Upper lobe of right lung (tissue), 1 donor: ENCODE measurements around the gene C7orf57. TPM values are rescaled to one million over a fixed set of nuclear protein-coding genes. Genes with fewer than 3 reads are reported as not detected.
"Not testable (repeated sequence)": the region's sequence is repeated elsewhere in the genome, so short reads cannot be mapped to it uniquely, and the experiment has no call there.

ENCODE experiments used
- ATAC-seq: fragments of 200-7000 bp; cut with Tn5 transposase; one replicate; pipeline ENCODE4 v1.9.1; 2020; ENCODE audit warnings: mild to moderate bottlenecking, moderate library complexity
- DNase-seq: peaks from one replicate; pipeline ENCODE4 v3.0.0-alpha.2; 2020
- H3K27ac ChIP-seq: fragments of 200-600 bp; one replicate; pipeline ENCODE4 v1.8.0; 2022
- H3K27me3 ChIP-seq: fragments of 200-600 bp; one replicate; pipeline ENCODE4 v1.8.0; 2022; ENCODE audit warnings: mild to moderate bottlenecking
- H3K36me3 ChIP-seq: fragments of 200-600 bp; one replicate; pipeline ENCODE4 v1.8.0; 2022
- H3K4me1 ChIP-seq: fragments of 200-600 bp; one replicate; pipeline ENCODE4 v1.8.0; 2022
- H3K4me3 ChIP-seq: fragments of 200-600 bp; one replicate; pipeline ENCODE4 v1.8.0; 2022; ENCODE audit warnings: mild to moderate bottlenecking
- H3K9me3 ChIP-seq: fragments of 200-600 bp; one replicate; pipeline ENCODE4 v1.8.0; 2022
- intact Hi-C: fragments of 100-400 bp; cut with DNase I; formaldehyde crosslinking; loops from one replicate; pipeline ENCODE4 v1.11.0; 2022
- total RNA-seq: library from RNA; stranded (reverse); fragmentation: NEBNext Ultra II Directional; extraction: Animal tissue kit (Norgen Biotek cat#: 25700); gene quantifications from one replicate; pipeline ENCODE4 v1.2.1, GENCODE V29; 2021
- TF ChIP-seq, protein P1 (sequence below): fragments of 200-600 bp; IDR thresholded peaks from one replicate; pipeline ENCODE4 v1.8.0; 2022; ENCODE audit warnings: antibody characterized with exemption
- donor health status: DM: no; HTN: yes; CAD: no; lungs with severe emphysema.

The C7orf57 gene
- total RNA-seq, 1 donor from 2014 or later, result not detected

DNA sequence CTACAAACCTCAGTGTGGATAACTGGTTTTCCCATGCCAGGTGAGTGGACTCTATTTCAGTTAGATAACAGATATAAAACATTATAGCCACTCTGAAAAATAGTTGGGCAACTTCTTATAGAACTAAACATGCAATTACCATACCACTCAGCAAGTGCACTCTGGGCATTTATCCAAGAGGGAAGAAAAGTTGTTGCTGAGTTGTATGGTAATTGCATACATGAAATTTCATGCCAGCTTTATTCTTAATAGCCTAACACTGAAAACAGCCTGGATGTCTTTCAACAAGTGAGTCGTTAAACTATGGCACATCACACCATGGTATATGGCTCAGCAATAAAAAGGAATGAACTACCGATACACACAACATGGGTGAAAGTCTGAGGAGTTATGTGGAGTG lies 43.1 kb downstream of the C7orf57 start:
- Histone ChIP-seq H3K4me1 (no peaks in the 10 kb centered on the region), H3K9me3 (no peaks in the 10 kb centered on the region), H3K27me3 (no peaks in the 10 kb centered on the region), H3K27ac (no peak overlapping the region), H3K4me3 (no peak overlapping the region), H3K36me3 (no peaks in the 10 kb centered on the region)
- ATAC-seq, result no peak
- TF ChIP-seq, protein P1, sequence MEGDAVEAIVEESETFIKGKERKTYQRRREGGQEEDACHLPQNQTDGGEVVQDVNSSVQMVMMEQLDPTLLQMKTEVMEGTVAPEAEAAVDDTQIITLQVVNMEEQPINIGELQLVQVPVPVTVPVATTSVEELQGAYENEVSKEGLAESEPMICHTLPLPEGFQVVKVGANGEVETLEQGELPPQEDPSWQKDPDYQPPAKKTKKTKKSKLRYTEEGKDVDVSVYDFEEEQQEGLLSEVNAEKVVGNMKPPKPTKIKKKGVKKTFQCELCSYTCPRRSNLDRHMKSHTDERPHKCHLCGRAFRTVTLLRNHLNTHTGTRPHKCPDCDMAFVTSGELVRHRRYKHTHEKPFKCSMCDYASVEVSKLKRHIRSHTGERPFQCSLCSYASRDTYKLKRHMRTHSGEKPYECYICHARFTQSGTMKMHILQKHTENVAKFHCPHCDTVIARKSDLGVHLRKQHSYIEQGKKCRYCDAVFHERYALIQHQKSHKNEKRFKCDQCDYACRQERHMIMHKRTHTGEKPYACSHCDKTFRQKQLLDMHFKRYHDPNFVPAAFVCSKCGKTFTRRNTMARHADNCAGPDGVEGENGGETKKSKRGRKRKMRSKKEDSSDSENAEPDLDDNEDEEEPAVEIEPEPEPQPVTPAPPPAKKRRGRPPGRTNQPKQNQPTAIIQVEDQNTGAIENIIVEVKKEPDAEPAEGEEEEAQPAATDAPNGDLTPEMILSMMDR, result no peak
- intact Hi-C loops, result no loop called here
- DNase-seq, result no peak

DNA sequence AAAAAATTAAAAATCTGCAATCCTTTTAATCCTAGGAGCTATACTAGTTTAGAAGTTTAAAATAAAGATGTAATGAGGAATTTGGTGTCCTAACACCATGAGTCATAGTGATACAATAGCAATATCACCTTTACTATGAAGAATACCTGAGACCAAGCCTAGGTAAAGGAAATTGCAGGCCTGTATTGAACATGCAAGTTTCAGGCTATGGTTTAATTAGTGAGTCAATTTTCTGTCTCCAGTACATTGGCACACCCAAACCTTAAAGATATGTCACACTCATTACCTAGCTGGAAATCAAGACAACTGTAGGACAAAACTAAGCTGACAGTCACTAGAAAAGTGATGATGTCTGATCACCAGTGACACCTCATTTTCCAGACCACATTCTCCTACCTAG lies 47.0 kb downstream of the C7orf57 start:
- DNase-seq, H3K36me3 ChIP-seq, H3K4me3 ChIP-seq, intact Hi-C loops, H3K9me3 ChIP-seq, H3K27me3 ChIP-seq, ATAC-seq, H3K27ac ChIP-seq: not testable (repeated sequence)
- H3K4me1 ChIP-seq, result peaks cover 20% of the 10 kb centered on the region

DNA sequence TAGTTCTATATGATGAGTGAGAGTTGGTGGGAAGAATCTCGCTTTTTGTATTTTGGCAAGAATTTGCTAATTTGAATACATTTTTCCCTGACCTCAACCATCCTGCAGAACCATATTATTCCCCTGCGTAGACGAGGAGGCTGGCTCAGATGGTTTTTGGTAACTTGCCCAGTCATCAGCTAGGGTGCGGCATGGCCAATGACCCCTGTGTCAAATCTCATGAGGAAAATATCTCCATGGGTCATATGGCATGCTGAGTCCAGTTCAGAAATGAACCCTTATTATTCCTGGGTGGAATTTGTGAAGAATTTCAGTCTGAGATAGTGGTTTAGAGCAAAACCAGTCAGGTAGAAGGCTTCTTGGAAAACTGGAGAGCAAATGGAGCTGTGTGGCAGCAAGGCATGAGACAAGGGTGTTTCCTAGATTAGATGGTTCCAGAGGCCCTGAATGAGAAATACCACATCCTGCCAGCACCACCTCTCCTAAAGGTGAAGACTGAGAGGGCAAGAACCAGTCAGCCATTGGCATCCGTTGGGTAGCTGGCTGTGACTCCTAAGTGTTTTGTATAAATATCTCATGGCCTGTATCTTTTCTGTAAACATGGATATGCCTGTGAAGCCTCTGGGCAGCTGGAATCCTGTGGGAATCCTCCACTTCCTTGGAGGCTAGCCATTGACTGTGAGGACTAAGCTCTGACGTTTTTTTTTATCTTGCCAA lies 47.9 kb downstream of the C7orf57 start:
- no peak overlapping the region for H3K27ac ChIP-seq
- intact Hi-C loops, result no loop called here

DNA sequence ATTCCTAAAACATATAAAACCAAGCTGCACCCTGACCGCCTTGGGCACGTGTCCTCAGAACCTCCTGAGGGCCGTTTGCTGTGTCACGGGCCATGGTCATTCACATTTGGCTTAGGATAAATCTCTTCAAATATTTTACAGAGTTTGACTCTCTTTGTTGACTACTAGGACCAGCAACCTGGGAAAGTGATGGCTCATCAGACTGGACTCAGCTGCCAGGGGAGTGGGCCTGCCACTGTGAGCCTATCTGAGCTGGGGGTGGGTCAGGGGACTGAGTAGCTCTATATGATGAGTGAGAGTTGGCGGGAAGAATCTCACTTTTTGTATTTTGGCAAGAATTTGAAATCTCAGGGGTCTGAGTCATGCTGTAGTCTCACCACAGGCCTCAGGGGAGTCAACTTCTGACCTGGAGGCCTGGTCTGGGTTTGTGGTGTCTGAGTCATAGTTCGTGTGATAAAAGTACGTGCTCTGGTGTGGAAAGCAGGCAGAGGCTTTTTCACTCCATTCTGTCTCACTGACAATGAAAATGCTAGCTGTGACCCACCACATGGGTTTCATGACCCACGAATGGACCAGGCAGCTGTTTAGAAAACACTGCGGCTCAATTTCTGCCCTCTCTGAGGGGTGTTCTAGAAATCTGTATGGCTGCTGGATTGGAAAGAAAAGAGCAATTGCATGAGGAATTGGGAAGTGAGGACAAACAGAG lies 49.5 kb downstream of the C7orf57 start:
- ATAC-seq (peak; percentile 21), DNase-seq (no peak)
- intact Hi-C loops, result no loop called here
- Histone ChIP-seq H3K36me3 (no peaks in the 10 kb centered on the region), H3K27ac (peak overlapping the region; percentile 56), H3K9me3 (no peaks in the 10 kb centered on the region), H3K27me3 (no peaks in the 10 kb centered on the region), H3K4me3 (no peak overlapping the region), H3K4me1 (peaks cover 30% of the 10 kb centered on the region)
- TF ChIP-seq, protein P1, result no peak

More for the DNA sequence above, 47.9 kb downstream of the C7orf57 start:
- no peaks in the 10 kb centered on the region for H3K36me3 ChIP-seq
- TF ChIP-seq, protein P1, result no peak
- peaks cover 29% of the 10 kb centered on the region for H3K4me1 ChIP-seq
- no peak overlapping the region for H3K4me3 ChIP-seq
- no peak for DNase-seq
- no peak for ATAC-seq
- no peaks in the 10 kb centered on the region for H3K27me3 ChIP-seq
- no peaks in the 10 kb centered on the region for H3K9me3 ChIP-seq

DNA sequence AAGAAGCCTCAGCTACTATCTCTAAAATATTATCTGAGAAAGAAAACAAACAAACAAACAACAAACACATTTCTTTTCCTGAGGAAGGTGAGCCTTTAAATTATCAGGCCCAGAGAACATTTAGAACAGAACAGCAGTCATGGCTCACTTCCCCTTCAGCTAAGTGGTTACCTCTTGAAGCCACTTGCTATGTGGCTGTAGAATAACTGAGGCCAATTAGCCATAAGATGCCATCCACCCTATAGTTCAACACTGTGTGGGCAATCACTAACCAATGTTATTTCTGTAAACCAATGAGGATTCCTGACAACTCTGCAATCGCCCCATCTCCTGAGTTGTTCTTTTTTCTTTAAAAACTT lies 50.1 kb downstream of the C7orf57 start:
- Histone ChIP-seq H3K4me1 (peaks cover 35% of the 10 kb centered on the region), H3K27me3 (no peaks in the 10 kb centered on the region), H3K27ac (peak overlapping the region; percentile 56), H3K4me3 (no peak overlapping the region), H3K36me3 (no peaks in the 10 kb centered on the region), H3K9me3 (no peaks in the 10 kb centered on the region)
- TF ChIP-seq, protein P1, result no peak
- DNase-seq (no peak), ATAC-seq (no peak)
- intact Hi-C loops, result no loop called here

DNA sequence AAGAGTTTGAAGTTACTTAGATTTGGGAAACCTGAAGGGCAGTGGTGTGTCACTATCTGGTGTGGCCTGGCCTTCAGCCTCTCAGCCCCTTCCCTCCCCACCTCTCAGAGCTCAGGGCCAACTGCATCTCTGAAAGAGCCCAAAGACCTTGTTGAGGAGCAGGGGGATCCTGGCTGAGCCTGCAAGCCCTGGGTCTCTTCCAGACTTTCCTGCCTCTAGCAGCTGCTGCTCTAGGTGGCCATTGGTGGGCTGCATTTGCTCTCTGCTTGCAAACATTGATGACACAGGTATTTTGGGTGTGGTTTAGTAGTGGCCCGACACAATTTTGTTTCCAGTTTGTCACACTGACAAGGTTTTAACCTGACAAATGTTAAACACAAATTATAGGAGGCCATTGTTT lies 50.6 kb downstream of the C7orf57 start:
- intact Hi-C loops, result no loop called here
- H3K4me1 ChIP-seq, result peaks cover 39% of the 10 kb centered on the region
- TF ChIP-seq, protein P1, result no peak

More for the DNA sequence above, 50.6 kb downstream of the C7orf57 start:
- Histone ChIP-seq H3K9me3 (no peaks in the 10 kb centered on the region), H3K27ac (peak overlapping the region; percentile 26), H3K36me3 (no peaks in the 10 kb centered on the region), H3K27me3 (no peaks in the 10 kb centered on the region), H3K4me3 (no peak overlapping the region)
- no peak for ATAC-seq
- no peak for DNase-seq
